OCI-M2 (cell line): ENCODE results near the gene ASGR1.

Experiments used
- DNase-seq: peaks from one replicate; lab custom pipeline; 2025; ENCODE audit not compliant: unreplicated experiment; lab: John Stamatoyannopoulos, UW

The ASGR1 gene, protein sequence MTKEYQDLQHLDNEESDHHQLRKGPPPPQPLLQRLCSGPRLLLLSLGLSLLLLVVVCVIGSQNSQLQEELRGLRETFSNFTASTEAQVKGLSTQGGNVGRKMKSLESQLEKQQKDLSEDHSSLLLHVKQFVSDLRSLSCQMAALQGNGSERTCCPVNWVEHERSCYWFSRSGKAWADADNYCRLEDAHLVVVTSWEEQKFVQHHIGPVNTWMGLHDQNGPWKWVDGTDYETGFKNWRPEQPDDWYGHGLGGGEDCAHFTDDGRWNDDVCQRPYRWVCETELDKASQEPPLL

DNA sequence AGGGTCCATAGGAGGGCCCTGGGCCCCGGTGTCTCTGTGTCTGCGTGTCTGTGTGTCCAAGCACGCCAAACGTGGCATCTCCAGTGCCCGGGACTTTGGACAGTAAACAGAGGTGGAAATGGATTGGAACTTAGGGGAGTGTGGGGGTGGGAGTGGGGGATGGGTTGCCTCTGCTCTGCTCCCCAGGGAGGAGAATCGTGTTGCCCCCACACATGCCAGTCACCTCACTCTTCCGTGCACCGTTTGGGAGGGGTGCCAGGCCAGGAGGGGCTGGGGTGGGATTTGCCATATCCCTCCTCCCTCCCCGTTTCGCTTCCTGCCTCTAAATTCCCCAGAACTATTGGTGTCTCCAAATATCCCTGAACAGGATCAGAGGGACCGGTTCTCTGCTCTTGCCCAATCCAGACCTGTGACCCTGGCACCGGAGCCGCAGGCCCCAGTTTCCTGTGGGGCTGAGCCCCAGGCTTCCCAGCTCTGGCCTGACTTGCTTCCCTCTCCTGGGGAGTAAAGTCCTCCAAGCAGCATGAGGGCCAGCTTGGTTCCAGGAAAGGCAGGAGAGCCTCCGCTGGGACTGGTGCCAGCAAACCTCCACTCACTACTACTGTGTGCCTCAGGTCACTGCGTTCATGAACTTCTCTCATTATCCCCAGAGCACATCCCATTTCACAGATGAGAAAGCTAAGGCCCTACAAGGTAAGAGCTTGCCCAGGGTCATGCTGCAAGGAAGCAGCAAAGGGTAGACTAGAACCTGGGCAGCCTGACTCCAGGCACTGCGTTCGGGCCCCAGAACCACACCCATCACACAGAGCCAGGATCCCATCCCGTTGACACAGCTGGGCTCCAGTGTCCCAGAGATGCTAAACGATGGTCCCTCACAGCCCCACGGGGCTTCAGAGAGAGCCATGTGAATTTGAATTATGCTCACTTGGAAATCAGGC is at the start of gene ASGR1:
Gene ASGR1, minus strand, starts transcription at position 54 of the 938 bp plus-strand sequence. CDS start 807 bp downstream, outside the sequence.
- no peak for DNase-seq

DNA sequence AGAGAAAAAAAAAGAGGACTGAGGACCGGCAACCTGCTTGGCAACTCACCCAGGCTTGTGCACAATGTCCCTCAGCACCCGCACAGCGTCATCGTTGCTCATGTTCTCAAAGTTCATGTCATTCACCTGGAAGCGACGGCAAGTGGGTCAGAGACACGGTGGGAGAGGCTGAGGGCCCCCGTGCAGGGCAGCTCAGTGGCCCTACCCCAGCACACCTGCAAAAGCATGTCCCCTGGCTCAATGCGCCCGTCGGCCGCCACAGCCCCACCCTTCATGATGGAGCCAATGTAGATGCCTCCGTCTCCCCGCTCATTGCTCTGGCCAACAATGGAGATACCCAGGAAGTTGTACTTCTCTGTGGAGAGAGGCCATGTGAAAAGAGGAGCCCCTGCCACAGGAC is 49.8 kb upstream of the ASGR1 start:
- no peak for DNase-seq

DNA sequence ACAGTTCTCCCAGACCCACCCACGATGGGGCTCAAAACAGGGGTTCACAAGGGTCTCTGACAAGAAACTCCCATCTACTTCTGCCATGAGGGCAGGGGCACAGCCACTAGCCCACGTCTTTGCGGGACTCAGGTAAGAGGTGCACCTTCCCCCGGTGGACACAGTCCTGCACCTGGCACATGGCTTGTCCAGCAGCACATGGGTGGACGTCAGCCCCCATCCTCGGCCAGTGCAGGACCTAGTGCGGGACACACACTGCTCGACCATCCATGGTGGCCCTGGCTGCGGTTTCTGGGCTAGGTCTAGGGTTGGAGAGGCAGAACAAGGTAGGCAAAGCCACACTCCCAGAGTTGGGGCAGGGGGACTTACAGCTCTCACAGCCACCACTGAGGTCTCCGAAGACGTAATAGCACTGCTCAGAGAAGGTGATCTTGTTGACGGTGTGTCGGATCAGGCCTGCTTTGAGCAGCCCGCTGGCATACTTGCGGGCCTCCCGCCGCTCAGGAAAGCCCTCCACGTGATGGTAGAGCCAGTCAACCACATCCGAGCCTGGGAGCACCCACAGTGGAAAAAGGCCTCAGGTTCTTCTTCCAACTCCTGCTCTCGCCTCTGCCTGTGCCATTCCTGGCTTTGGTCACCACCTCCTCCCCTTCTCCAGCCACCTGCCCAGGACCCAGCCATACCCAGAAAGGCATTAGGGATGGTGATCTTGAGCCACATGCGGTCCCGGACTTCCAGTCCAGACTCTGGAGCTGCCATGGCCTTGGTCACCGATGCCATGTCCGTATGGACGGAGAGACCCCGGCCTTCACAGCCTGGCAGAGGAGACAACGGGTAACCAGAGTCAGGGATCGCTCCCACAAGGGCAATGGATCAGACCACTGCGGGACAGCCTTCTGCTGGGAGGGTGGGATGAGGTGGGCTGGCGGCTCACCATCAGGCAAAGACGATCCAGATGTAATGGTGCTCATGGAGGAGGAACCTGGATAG is 47.8 kb upstream of the ASGR1 start:
- no peak for DNase-seq

DNA sequence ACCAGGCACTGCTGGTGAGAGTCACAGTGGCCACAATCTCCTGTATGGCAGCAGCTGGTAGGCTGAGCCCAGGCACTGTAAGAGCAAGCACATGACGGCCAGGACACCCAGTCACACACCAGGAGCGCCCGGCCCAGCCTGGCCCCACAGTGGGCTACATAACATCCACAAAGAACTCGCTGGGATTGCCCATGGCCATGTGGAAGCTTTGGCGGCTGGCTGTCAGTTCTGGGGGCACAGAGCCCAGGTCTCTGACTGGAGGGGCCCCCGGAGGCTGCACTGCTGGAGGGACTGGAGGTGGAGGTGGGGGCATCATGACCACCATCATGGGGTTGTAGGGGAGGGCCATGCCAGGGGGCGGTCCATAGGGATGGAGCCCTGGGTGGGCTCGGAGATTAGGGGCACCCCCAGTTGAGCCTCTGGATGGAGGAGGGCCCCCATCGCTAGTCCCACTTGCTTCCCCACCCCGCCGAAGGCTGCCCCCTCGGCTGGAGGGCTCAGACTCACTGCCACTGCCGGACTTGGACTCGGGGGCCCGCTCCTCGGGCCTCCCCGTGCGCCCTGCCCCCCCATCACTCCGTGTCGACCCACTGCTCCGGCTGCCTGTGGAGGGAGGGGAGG is 46.7 kb upstream of the ASGR1 start:
- DNase-seq, result no peak

DNA sequence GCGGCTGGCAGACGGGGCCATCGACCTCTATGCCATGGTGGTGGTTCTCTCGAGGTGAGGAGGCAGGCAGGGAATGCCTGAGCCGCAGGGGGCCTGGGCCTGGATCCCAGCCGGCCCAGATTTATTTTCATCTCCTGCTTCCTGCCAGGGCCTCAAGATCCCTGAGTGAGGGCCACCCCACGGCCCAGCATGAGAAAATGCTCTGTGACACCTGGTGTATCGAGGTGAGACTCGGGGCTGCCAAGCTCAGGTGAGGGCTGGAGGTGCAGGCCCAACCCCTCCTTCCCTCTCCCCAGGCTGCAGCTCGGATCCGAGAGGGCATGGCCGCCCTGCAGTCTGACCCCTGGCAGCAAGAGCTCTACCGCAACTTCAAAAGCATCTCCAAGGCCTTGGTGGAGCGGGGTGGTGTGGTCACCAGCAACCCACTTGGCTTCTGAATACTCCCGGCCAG is 45.5 kb upstream of the ASGR1 start:
- DNase-seq, result no peak

DNA sequence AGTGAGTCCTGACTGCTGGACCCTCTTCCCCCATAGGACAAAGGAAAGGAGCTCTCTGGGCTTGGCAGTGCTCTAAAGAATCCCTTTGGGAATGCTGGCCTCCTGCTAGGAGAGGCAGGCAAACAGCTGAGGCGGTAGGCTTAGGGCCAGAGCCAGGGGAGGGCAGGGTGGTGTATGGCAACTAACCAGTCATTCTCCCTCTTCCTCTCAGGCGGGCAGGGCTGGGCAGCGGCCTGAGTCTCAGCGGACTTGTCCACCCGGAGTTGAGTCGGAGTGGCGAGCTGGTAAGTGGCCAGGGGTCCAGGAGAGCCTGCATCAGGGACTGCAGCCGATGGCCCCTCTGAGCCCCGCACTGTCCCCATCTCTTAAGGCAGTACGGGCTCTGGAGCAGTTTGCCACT is 44.9 kb upstream of the ASGR1 start:
- DNase-seq, result no peak

DNA sequence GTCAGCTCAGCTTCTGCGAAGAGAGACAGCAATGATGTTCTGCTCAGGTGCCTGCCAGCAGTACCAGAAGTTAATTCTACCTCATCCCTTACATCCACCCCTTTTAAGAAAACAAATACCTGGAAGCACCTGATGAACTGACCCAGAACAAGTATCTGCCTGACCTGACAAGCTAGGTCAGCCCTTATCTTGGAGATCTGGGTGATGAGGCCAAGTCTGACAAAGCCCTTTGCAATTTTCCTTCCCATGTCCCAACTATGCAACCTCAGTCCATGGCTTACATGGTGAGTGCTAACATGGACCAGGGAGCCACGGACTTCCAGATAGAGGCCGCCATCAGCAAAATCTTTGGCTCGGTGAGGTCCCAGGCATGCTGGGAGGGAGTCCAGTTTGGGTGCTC is 44.2 kb upstream of the ASGR1 start:
- no peak for DNase-seq

DNA sequence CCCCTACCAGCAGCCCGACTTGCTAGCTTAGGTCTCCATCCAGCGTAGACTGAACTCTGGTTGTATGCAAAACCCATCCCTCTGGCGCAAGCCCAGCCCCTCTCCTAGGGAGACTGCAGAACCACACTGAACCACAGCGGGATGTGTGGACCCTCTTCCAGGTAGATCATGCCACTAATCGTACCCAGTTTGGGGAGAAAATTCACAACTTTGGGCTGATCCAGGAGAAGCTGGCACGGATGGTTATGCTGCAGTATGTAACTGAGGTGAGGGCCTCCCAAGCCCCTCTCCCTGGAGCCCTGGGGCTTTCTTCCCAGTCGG is 43.8 kb upstream of the ASGR1 start:
- no peak for DNase-seq

DNA sequence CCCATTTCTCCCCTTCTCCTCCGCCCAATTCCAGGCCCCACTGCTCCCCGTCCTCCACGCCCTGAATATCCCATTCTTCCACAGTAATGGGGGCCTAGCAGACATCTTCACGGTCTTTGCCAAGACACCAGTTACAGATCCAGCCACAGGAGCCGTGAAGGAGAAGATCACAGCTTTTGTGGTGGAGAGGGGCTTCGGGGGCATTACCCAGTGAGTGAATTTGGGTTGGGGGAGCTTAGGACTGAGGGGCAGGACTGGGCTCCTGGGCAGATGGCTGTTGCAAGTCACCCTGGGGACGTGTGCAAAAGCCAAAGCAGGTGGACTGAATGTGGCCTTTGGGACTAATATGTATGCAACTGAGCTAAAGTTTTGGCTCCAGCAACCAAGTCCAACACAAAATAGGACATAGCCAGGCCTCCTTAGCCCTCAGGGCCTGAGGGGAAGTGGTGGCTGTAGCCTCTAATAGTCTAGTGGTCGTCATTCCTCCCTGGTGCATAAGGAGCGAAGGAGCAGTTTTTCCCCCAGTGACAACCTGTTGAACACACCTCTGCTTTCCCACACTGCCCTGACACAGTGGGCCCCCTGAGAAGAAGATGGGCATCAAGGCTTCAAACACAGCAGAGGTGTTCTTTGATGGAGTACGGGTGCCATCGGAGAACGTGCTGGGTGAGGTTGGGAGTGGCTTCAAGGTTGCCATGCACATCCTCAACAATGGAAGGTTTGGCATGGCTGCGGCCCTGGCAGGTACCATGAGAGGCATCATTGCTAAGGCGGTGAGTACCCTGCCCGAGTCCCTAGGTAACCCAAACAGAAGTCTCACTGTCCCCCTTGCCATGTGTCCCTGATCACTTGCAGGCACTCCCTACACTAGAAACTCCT is 43.2 kb upstream of the ASGR1 start:
- DNase-seq, result no peak

DNA sequence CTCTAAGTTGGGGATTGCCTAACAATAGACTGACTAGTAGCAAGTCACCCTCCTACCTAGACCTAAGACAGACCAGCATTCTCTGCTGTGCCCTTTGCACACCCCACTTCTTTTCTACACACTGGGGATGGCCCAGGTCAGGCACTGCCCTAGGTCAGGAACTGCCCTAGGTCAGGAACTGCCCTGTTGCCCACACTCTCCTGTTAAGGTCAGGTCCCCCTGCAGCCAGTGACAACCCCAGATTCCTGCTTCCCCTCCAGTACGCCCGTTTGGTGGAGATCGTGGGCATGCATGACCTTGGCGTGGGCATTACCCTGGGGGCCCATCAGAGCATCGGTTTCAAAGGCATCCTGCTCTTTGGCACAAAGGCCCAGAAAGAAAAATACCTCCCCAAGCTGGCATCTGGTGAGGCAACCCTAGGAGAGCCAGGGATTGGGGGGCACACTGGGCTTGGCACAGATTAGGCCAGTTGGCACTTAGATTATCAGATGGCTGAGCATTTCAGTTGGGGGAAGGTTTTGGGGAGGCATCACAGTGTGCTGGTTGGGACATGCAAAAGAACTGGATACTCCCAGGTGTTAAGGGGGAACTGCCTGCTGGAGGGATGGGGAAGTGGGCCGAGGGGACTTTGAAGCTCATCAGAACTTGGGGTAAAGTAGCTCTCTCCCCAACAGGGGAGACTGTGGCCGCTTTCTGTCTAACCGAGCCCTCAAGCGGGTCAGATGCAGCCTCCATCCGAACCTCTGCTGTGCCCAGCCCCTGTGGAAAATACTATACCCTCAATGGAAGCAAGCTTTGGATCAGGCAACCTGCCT is 42.3 kb upstream of the ASGR1 start:
- DNase-seq, result no peak

DNA sequence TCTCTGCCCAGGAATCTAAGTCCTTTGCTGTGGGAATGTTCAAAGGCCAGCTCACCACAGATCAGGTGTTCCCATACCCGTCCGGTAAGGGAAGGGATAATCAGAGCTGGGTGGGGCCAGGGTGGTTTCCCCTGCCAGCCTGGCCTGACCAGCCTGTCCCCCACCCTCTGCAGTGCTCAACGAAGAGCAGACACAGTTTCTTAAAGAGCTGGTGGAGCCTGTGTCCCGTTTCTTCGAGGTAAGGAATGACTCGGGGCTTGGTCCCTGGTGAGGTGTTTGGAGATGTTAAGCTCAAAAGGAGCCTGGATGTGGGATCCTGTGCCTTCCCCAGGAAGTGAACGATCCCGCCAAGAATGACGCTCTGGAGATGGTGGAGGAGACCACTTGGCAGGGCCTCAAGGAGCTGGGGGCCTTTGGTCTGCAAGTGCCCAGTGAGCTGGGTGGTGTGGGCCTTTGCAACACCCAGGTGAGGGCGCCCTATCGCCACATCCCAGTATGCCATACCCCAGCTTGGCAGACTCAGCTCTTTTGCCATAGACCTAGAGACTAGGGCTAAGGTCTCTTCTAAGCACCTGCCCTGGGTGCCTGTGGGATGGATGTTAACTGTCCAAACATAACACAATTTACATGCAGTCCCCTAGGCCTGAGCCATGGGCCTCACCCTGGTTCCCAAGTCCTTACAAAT is 41.6 kb upstream of the ASGR1 start:
- no peak for DNase-seq

DNA sequence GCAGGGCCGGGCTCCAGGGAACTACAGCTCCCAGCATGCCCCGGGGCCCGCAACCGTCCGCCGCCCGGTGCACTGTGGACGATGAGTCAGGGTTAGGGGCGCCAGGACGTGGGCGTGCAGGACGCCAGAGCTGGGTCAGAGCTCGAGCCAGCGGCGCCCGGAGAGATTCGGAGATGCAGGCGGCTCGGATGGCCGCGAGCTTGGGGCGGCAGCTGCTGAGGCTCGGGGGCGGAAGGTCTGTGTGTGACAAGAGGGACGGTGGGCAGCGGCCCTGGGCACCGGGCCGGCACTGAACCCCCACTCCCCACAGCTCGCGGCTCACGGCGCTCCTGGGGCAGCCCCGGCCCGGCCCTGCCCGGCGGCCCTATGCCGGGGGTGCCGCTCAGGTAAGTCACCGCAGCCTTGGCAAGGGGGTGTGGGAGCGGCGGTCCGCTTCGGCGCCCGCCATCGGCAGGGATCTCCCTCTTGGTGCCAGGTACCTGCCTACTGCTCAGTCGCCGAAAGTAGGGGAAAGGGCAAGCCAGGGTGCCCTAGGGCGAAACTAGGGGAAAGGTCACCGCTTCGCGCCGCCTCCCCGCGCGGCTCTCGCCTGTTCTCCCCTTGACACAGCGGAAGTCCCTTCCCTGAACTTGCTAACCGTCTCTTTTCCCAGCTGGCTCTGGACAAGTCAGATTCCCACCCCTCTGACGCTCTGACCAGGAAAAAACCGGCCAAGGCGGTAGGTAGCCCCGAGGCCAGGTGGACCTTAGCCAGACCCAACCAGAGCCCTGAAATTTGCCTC is 40.8 kb upstream of the ASGR1 start, which contains the start of the genes ACADVL and DLG4:
Gene ACADVL, plus strand, starts transcription at position 127 of the 781 bp plus-strand sequence. Its CDS starts 47 bp downstream, at position 174.
Gene DLG4, minus strand, starts transcription at position 25 of the 781 bp plus-strand sequence.
- DNase-seq, result no peak

DNA sequence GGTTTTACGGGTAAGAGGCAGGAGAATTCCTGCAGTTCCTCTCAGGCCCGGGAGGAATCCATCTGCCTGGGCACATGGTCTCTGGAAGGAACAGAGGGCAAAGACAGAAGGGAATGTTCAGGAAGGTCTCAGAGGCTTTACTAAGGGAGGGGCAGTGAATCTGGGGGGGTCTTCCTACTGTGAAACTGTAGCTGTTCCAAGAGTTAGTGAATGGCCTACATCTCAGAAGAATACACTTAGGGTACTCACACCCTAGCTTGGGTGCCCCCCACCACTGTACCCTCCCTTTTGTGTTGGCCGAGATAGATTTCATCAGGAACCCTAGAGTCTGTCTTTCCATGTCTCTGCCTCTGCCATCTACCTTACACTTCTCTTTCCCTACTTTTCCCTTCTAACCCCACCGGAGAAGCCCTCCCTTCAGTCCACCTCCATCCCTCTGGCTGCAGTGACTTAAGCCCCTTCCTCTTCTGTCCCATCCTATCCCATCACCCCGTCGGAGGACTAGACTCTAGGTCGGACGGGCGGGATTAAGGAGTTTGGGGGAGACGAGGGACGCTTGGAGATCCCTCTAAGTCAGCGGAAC is 40.1 kb upstream of the ASGR1 start:
- DNase-seq, result no peak

DNA sequence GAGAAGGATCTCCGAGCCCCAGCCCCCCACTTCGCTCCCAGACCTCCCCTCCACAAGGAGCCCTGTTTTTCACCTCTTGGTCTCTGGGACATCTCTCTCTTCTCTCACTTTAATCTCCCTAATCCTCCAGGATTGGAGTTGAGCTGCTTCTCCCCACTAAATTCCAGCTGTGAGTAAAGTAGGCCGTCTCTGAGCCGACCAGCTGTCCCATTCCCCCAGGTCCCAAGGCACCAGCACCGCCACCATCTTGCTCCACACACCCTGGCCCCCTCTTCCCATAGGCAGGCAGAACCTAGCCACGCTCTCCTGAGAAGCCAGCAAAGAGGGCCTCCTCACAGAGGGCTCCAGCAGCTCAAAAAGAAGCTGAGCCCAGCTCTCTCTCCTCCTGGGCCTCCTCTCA is 39.6 kb upstream of the ASGR1 start:
- no peak for DNase-seq

DNA sequence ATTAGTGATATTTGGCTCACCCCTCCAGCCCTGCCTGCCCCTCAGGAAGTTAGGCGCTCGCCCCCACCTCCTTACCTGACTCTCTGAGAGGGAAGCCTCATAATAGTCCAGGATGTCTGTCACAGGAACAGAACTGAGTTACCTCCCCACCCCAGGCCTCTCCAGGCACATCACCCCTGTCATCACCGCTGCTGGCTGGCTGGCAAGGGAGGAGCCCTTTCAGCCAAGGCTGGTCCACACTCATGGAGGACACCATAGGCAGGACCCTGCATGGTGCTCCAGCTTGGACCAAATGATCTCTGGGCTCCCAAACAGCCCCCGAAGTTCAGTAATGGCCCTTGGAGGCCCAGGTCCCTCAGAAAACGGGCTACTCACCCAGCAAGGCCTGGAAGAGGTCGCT is 39.0 kb upstream of the ASGR1 start:
- no peak for DNase-seq

DNA sequence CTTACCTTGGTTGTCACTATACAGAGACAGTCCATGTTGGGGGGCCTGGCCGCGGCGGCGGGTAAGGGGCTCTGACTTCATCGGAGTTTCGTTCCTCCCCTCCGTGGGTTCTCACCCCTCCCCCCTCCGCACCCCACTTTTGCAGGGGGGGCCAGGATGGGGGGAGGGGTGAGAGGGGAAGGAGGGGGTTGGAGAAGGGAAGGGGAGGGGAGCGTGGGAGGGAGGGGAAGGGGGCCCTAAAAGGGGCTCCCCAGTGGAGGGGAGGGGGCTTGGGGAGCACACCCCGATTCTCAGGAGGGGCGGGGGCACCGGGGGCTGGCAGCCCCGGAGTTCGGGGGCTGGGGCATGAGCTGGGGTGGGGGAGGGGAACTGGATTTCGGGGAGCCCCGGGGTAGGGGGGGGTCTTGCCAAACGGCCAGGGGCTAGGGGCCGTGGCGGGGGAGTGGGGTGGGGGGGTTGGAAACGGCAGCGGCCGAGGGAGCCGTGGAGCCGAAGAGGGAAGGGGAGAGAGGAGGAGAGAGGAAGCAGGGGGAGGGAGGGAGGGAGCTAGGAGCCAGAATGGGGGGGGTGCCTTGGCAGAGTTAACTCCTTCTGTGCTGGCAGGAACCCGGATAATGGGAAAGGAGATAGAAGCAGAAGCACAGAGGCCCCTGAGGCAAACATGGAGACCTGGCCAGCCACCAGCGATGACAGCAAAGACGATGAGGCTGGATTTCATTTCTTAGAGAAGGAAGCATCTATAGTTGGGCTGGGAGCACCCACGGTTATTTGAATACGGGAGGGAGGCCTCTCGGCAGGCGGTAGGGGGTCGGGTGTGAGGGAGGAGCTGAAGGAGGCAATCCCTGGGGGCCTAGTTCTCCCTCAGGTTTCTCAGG is 38.2 kb upstream of the ASGR1 start:
- no peak for DNase-seq
